ENCODE data around the gene BLACAT1. TPM values are rescaled to one million over a fixed set of nuclear protein-coding genes. Genes with fewer than 3 reads are reported as not detected.
"Not testable (repeated sequence)": the region's sequence is repeated elsewhere in the genome, so short reads cannot be mapped to it uniquely, and the experiment has no call there.

Gene BLACAT1
- total RNA-seq, 4 donors from 2014 or later: not detected

- Histone ChIP-seq H3K27me3 (peaks cover 26% of the 10 kb centered on the region), H3K4me3 (no peak overlapping the region), H3K9me3 (no peaks in the 10 kb centered on the region), H3K36me3 (no peaks in the 10 kb centered on the region), H3K4me1 (peaks cover 0 to 42% (median 7%) of the 10 kb centered on the region in 3 donors), H3K27ac (no peak overlapping the region)
- no peak for ATAC-seq
- TF ChIP-seq POLR2A (IDR thresholded peaks at IDR 0.05) (no peak), POLR2AphosphoS5 (IDR thresholded peaks at IDR 0.05) (no peak), CTCF (IDR thresholded peaks at IDR 0.05) (no peak), EP300 (IDR thresholded peaks at IDR 0.05) (no peak)
- no CpG with 5 or more reads among the region's 2 CpGs for WGBS, 2 donors (ENCODE audit: low coverage in 1 of 2)
Measured at GRCh38 chr1:205437570-205437969, 18.3 kb downstream of the BLACAT1 start.

DNA sequence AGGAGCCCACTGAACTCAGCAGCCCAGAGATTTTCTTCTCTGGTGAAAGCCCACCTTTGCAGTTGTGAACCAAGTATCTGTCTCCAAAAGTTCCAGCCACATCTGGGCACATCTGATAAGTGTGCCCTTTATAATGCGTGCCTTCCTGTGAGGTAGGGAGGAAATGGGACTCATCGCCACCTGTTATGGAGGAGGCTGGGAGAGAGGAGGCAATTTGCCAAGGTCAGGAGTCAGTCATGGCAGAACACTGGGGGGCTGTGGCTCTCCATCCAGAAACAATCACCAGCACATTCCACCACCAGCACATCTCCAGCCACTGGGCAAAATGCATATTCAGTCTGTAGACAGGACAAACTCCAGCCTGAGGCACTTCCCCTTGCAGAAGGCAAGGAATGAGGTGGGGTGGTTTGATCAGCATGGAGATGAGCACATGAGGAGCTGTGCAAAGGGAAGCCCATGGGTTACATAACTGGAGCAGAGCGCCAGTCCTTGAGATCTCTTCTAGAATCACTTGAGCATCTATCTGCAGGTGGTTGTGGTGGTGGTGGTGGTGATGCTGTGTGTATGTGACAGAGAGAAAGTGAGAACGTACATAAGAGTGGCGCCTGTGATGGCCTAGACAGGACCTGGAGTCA is 19.0 kb downstream of the BLACAT1 start:
- Histone ChIP-seq H3K27ac (no peak overlapping the region), H3K4me3 (no peak overlapping the region), H3K36me3 (no peaks in the 10 kb centered on the region), H3K4me1 (peaks cover 0 to 35% (median 7%) of the 10 kb centered on the region in 3 donors), H3K9me3 (no peaks in the 10 kb centered on the region), H3K27me3 (peaks cover 33% of the 10 kb centered on the region)
- ATAC-seq: no peak
- TF ChIP-seq POLR2AphosphoS5 (IDR thresholded peaks at IDR 0.05): no peak
- TF ChIP-seq POLR2A (IDR thresholded peaks at IDR 0.05): no peak
- TF ChIP-seq EP300 (IDR thresholded peaks at IDR 0.05): no peak
- TF ChIP-seq CTCF (IDR thresholded peaks at IDR 0.05): no peak
- WGBS, 2 donors (ENCODE audit: low coverage in 1 of 2): 92 to 93% methylated on average over 3 of the region's 5 CpGs

GRCh38 chr1:205435578-205436573 is 20.0 kb downstream of the BLACAT1 start:
- TF ChIP-seq CTCF (IDR thresholded peaks at IDR 0.05) (no peak), EP300 (IDR thresholded peaks at IDR 0.05) (no peak), POLR2A (IDR thresholded peaks at IDR 0.05) (no peak), POLR2AphosphoS5 (IDR thresholded peaks at IDR 0.05) (no peak)
- WGBS, 2 donors (ENCODE audit: low coverage in 1 of 2): 47% methylated on average over 2 of the region's 11 CpGs; no CpG with 5 or more reads in 1 of the 2 donors
- ATAC-seq: no peak

GRCh38 chr1:205434738-205435137 is 21.1 kb downstream of the BLACAT1 start:
- no peak overlapping the region for H3K27ac ChIP-seq
- H3K4me3 ChIP-seq: no peak overlapping the region
- H3K9me3 ChIP-seq: no peaks in the 10 kb centered on the region
- WGBS, 2 donors (ENCODE audit: low coverage in 1 of 2): 38 to 56% methylated on average over 1 to 5 of the region's 6 CpGs
- H3K4me1 ChIP-seq: peaks cover 0 to 29% (median 10%) of the 10 kb centered on the region in 3 donors
- TF ChIP-seq EP300 (IDR thresholded peaks at IDR 0.05) (no peak), POLR2A (IDR thresholded peaks at IDR 0.05) (no peak), CTCF (IDR thresholded peaks at IDR 0.05) (no peak), POLR2AphosphoS5 (IDR thresholded peaks at IDR 0.05) (no peak)
- no peaks in the 10 kb centered on the region for H3K36me3 ChIP-seq
- peaks cover 33% of the 10 kb centered on the region for H3K27me3 ChIP-seq
- no peak for ATAC-seq

More at GRCh38 chr1:205435578-205436573, 20.0 kb downstream of the BLACAT1 start:
- H3K27ac ChIP-seq: no peak overlapping the region
- H3K9me3 ChIP-seq: no peaks in the 10 kb centered on the region
- no peak overlapping the region for H3K4me3 ChIP-seq
- H3K27me3 ChIP-seq: peaks cover 33% of the 10 kb centered on the region
- no peaks in the 10 kb centered on the region for H3K36me3 ChIP-seq
- H3K4me1 ChIP-seq: peaks cover 0 to 29% (median 8%) of the 10 kb centered on the region in 3 donors

DNA sequence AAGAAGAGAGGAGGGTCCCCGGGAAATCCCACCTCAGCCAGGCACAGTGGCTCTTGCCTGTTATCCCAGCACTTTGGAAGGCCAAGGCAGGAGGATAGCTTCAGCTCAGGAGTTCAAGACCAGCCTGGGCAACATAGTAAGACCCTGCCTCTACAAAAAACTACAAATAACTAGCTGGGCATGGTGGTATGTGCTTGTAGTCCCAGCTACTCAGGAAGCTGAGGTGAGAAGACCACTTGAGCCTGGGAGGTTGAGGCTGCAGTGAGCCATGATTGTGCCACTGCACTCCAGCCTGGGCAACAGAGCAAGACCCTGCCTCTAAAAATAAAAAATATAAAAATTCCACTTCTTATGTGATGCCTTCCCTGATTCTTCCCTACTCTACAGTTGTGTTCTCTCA is 23.2 kb downstream of the BLACAT1 start:
- ATAC-seq, H3K27ac ChIP-seq, H3K36me3 ChIP-seq, H3K4me3 ChIP-seq, H3K9me3 ChIP-seq: not testable (repeated sequence)
- peaks cover 0 to 13% (median 2%) of the 10 kb centered on the region in 3 donors for H3K4me1 ChIP-seq
- peaks cover 33% of the 10 kb centered on the region for H3K27me3 ChIP-seq
- WGBS, 2 donors (ENCODE audit: low coverage in 1 of 2): 67% methylated on average over 1 of the region's 1 CpG

All from gastroesophageal sphincter (tissue), 4 donors.